ENCODE results near the gene PLEKHO2. TPM values are rescaled to one million over a fixed set of nuclear protein-coding genes. Genes with fewer than 3 reads are reported as not detected.

PLEKHO2 gene
- total and polyA plus RNA-seq, 5 donors from 2014 or later = 15.6 to 33.4 (median 27.9) TPM

- no peaks in the 10 kb centered on the region for H3K27me3 ChIP-seq (ENCODE audit: control insufficient read depth, insufficient read depth, low read length)
Measured at GRCh38 chr15:64891561-64891960, 49.8 kb downstream of the PLEKHO2 start.

GRCh38 chr15:64892847-64893403 is 51.2 kb downstream of the PLEKHO2 start:
- Histone ChIP-seq H3K27me3 (ENCODE audit: control insufficient read depth, insufficient read depth, low read length) (no peaks in the 10 kb centered on the region), H3K9me3 (ENCODE audit: control insufficient read depth in 2 of 2, low read length in 2 of 2) (no peaks in the 10 kb centered on the region), H3K4me1 (ENCODE audit: control insufficient read depth, insufficient read depth, low read length, poor library complexity, severe bottlenecking) (peaks cover 64% of the 10 kb centered on the region), H3K36me3 (ENCODE audit: control insufficient read depth, insufficient read depth, low read length) (no peaks in the 10 kb centered on the region), H3K4me3 (ENCODE audit: low read depth, low read length) (peak overlapping the region; percentile 70), H3K27ac (ENCODE audit: insufficient read depth, low read length, poor library complexity, severe bottlenecking) (peak overlapping the region; percentile 98)
- Mint-ChIP-seq H3K4me1 (peaks cover 8 to 67% (median 52%) of the 10 kb centered on the region in 4 donors), H3K36me3 (no peaks in the 10 kb centered on the region), H3K27me3 (no peaks in the 10 kb centered on the region), H3K27ac (peak overlapping the region; percentile 98 to 99 (median 99)), H3K4me3 (peak overlapping the region; percentile 85 to 95 (median 89)), H3K9me3 (peaks cover 0 to 3% (median 0%) of the 10 kb centered on the region in 7 donors)
- ATAC-seq (ENCODE audit: low read depth in 2 of 2) (no peak), DNase-seq (peak in 1 of 3 donors; percentile 35)

More at GRCh38 chr15:64891561-64891960, 49.8 kb downstream of the PLEKHO2 start:
- H3K36me3 ChIP-seq (ENCODE audit: control insufficient read depth, insufficient read depth, low read length) = no peaks in the 10 kb centered on the region
- H3K27me3 Mint-ChIP-seq = no peaks in the 10 kb centered on the region
- H3K4me3 Mint-ChIP-seq = peak overlapping the region in 2 of 4 donors; percentile 85 to 86
- H3K27ac ChIP-seq (ENCODE audit: insufficient read depth, low read length, poor library complexity, severe bottlenecking) = peak overlapping the region; percentile 98
- no peak for ATAC-seq (ENCODE audit: low read depth in 2 of 2)
- H3K9me3 ChIP-seq (ENCODE audit: control insufficient read depth in 2 of 2, low read length in 2 of 2) = no peaks in the 10 kb centered on the region
- H3K4me1 ChIP-seq (ENCODE audit: control insufficient read depth, insufficient read depth, low read length, poor library complexity, severe bottlenecking) = peaks cover 58% of the 10 kb centered on the region
- H3K36me3 Mint-ChIP-seq = no peaks in the 10 kb centered on the region
- peak overlapping the region; percentile 70 for H3K4me3 ChIP-seq (ENCODE audit: low read depth, low read length)
- H3K4me1 Mint-ChIP-seq = peaks cover 8 to 58% (median 47%) of the 10 kb centered on the region in 4 donors
- peak overlapping the region; percentile 98 to 99 (median 99) for H3K27ac Mint-ChIP-seq
- no peak for DNase-seq
- peaks cover 0 to 3% (median 0%) of the 10 kb centered on the region in 7 donors for H3K9me3 Mint-ChIP-seq

GRCh38 chr15:64893481-64894394 is 52.0 kb downstream of the PLEKHO2 start:
- Histone ChIP-seq H3K4me1 (ENCODE audit: control insufficient read depth, insufficient read depth, low read length, poor library complexity, severe bottlenecking) (peaks cover 64% of the 10 kb centered on the region), H3K4me3 (ENCODE audit: low read depth, low read length) (peak overlapping the region; percentile 76), H3K27me3 (ENCODE audit: control insufficient read depth, insufficient read depth, low read length) (no peaks in the 10 kb centered on the region), H3K9me3 (ENCODE audit: control insufficient read depth in 2 of 2, low read length in 2 of 2) (no peaks in the 10 kb centered on the region), H3K27ac (ENCODE audit: insufficient read depth, low read length, poor library complexity, severe bottlenecking) (peak overlapping the region; percentile 98), H3K36me3 (ENCODE audit: control insufficient read depth, insufficient read depth, low read length) (no peaks in the 10 kb centered on the region)
- H3K4me1 Mint-ChIP-seq = peaks cover 8 to 71% (median 54%) of the 10 kb centered on the region in 4 donors
- no peaks in the 10 kb centered on the region for H3K36me3 Mint-ChIP-seq
- H3K27me3 Mint-ChIP-seq = no peaks in the 10 kb centered on the region
- DNase-seq (peak; percentile 93 to 99 (median 94)), ATAC-seq (ENCODE audit: low read depth in 2 of 2) (peak; percentile 77 to 79)
- H3K27ac Mint-ChIP-seq = peak overlapping the region; percentile 98 to 99 (median 99)
- H3K9me3 Mint-ChIP-seq = peaks cover 0 to 3% (median 0%) of the 10 kb centered on the region in 7 donors
- peak overlapping the region; percentile 85 to 95 (median 89) for H3K4me3 Mint-ChIP-seq

GRCh38 chr15:64894395-64895056 is 52.8 kb downstream of the PLEKHO2 start:
- peak overlapping the region; percentile 98 for H3K27ac ChIP-seq (ENCODE audit: insufficient read depth, low read length, poor library complexity, severe bottlenecking)
- Mint-ChIP-seq H3K27ac (peak overlapping the region; percentile 98 to 99 (median 99)), H3K36me3 (peaks cover 4% of the 10 kb centered on the region), H3K4me1 (peaks cover 8 to 71% (median 54%) of the 10 kb centered on the region in 4 donors), H3K4me3 (peak overlapping the region; percentile 85 to 95 (median 89)), H3K27me3 (no peaks in the 10 kb centered on the region), H3K9me3 (peaks cover 0 to 3% (median 0%) of the 10 kb centered on the region in 7 donors)
- H3K4me3 ChIP-seq (ENCODE audit: low read depth, low read length) = peak overlapping the region; percentile 83
- no peaks in the 10 kb centered on the region for H3K9me3 ChIP-seq (ENCODE audit: control insufficient read depth in 2 of 2, low read length in 2 of 2)
- peaks cover 64% of the 10 kb centered on the region for H3K4me1 ChIP-seq (ENCODE audit: control insufficient read depth, insufficient read depth, low read length, poor library complexity, severe bottlenecking)
- no peaks in the 10 kb centered on the region for H3K36me3 ChIP-seq (ENCODE audit: control insufficient read depth, insufficient read depth, low read length)
- H3K27me3 ChIP-seq (ENCODE audit: control insufficient read depth, insufficient read depth, low read length) = no peaks in the 10 kb centered on the region
- ATAC-seq (ENCODE audit: low read depth in 2 of 2) (peak; percentile 76 to 77), DNase-seq (peak; percentile 81 to 98 (median 92))

GRCh38 chr15:64895285-64896065 is 53.8 kb downstream of the PLEKHO2 start:
- Mint-ChIP-seq H3K9me3 (peaks cover 0 to 3% (median 0%) of the 10 kb centered on the region in 7 donors), H3K27ac (peak overlapping the region; percentile 98 to 99 (median 99)), H3K4me3 (peak overlapping the region; percentile 85 to 95 (median 89)), H3K36me3 (peaks cover 4% of the 10 kb centered on the region), H3K27me3 (no peaks in the 10 kb centered on the region), H3K4me1 (peaks cover 8 to 70% (median 54%) of the 10 kb centered on the region in 4 donors)
- Histone ChIP-seq H3K27ac (ENCODE audit: insufficient read depth, low read length, poor library complexity, severe bottlenecking) (peak overlapping the region; percentile 98), H3K4me1 (ENCODE audit: control insufficient read depth, insufficient read depth, low read length, poor library complexity, severe bottlenecking) (peaks cover 64% of the 10 kb centered on the region), H3K27me3 (ENCODE audit: control insufficient read depth, insufficient read depth, low read length) (no peaks in the 10 kb centered on the region), H3K9me3 (ENCODE audit: control insufficient read depth in 2 of 2, low read length in 2 of 2) (no peaks in the 10 kb centered on the region), H3K4me3 (ENCODE audit: low read depth, low read length) (peak overlapping the region; percentile 83), H3K36me3 (ENCODE audit: control insufficient read depth, insufficient read depth, low read length) (no peaks in the 10 kb centered on the region)
- DNase-seq (peak; percentile 31 to 89 (median 59)), ATAC-seq (ENCODE audit: low read depth in 2 of 2) (peak; percentile 6 to 15)

GRCh38 chr15:64896371-64897069 is 54.8 kb downstream of the PLEKHO2 start:
- H3K4me3 Mint-ChIP-seq = peak overlapping the region; percentile 85 to 95 (median 89)
- Histone ChIP-seq H3K4me3 (ENCODE audit: low read depth, low read length) (peak overlapping the region; percentile 83), H3K27ac (ENCODE audit: insufficient read depth, low read length, poor library complexity, severe bottlenecking) (peak overlapping the region; percentile 98), H3K4me1 (ENCODE audit: control insufficient read depth, insufficient read depth, low read length, poor library complexity, severe bottlenecking) (peaks cover 56% of the 10 kb centered on the region), H3K9me3 (ENCODE audit: control insufficient read depth in 2 of 2, low read length in 2 of 2) (peaks cover 2 to 6% of the 10 kb centered on the region in 2 experiments), H3K36me3 (ENCODE audit: control insufficient read depth, insufficient read depth, low read length) (no peaks in the 10 kb centered on the region), H3K27me3 (ENCODE audit: control insufficient read depth, insufficient read depth, low read length) (no peaks in the 10 kb centered on the region)
- H3K4me1 Mint-ChIP-seq = peaks cover 8 to 68% (median 47%) of the 10 kb centered on the region in 4 donors
- no peaks in the 10 kb centered on the region for H3K27me3 Mint-ChIP-seq
- H3K9me3 Mint-ChIP-seq = peaks cover 0 to 5% (median 2%) of the 10 kb centered on the region in 7 donors
- peaks cover 4% of the 10 kb centered on the region for H3K36me3 Mint-ChIP-seq
- peak overlapping the region; percentile 95 to 99 (median 98) for H3K27ac Mint-ChIP-seq
- no peak for DNase-seq
- no peak for ATAC-seq (ENCODE audit: low read depth in 2 of 2)
